Measurements from ENCODE around the gene GRIA3. TPM values are rescaled to one million over a fixed set of nuclear protein-coding genes. Genes with fewer than 3 reads are reported as not detected.

Gene GRIA3
- polyA plus RNA-seq, 1 of the 3 experiments (the other 2 are of a cell fraction) = 0.15 TPM

- Histone ChIP-seq H3K4me3 (ENCODE audit: low read depth in 2 of 2, low read length in 1 of 2) (no peak overlapping the region), H3F3A (replicated peaks; ENCODE audit: insufficient read depth) (peaks cover 16% of the 10 kb centered on the region), H3K9me2 (no peaks in the 10 kb centered on the region), H3K4me1 (ENCODE audit: control insufficient read depth in 1 of 2, insufficient read depth in 2 of 2, low read depth in 1 of 2, low read length in 1 of 2) (peaks cover 0 to 10% of the 10 kb centered on the region in 2 experiments; a peak in 1 of 4 replicates), H2AFZ (ENCODE audit: low read depth) (no peak overlapping the region), H3K9ac (no peak overlapping the region), H3K9me3 (no peaks in the 10 kb centered on the region), H3K27me3 (ENCODE audit: insufficient read depth) (no peaks in the 10 kb centered on the region), H3K27ac (ENCODE audit: low read depth in 2 of 2, low read length in 1 of 2) (no peak overlapping the region), H4K20me1 (ENCODE audit: insufficient read depth) (no peaks in the 10 kb centered on the region), H3K36me3 (replicated peaks in 1 of 2; ENCODE audit: control insufficient read depth in 1 of 2, insufficient read depth in 2 of 2, low read length in 1 of 2) (no peaks in the 10 kb centered on the region), H3K79me2 (ENCODE audit: insufficient read depth) (no peaks in the 10 kb centered on the region), H3K4me2 (no peak overlapping the region)
- CTCF ChIA-PET = interaction anchor here (0.9 to 2.5 kb wide), 19 partner anchors 8 to 1355 kb away, joined by 3 to 10 read pairs (median 4); no protein-coding TSS in a partner anchor
- 3% methylated on average over 1 of the region's 1 CpG for WGBS (ENCODE audit: low lambda C conversion rate)
- DNase-seq = peak; percentile 14
- POLR2A ChIA-PET = no interaction called here
- TF ChIP-seq CTCF (IDR thresholded peaks at IDR 0.05) (peak; percentile 83), POLR2AphosphoS5 (IDR thresholded peaks at IDR 0.05; ENCODE audit: low read depth, low read length) (no peak), FOXM1 (IDR thresholded peaks at IDR 0.05; ENCODE audit: low read depth) (no peak), TEAD4 (IDR thresholded peaks at IDR 0.05; ENCODE audit: borderline replicate concordance, insufficient read depth) (no peak), CHD2 (IDR thresholded peaks at IDR 0.05; ENCODE audit: low read length, partially characterized antibody) (no peak), RAD21 (IDR thresholded peaks at IDR 0.05; ENCODE audit: low read length) (peak; percentile 76), USF1 (IDR thresholded peaks at IDR 0.05; ENCODE audit: borderline replicate concordance, low read depth) (no peak), FOSL2 (IDR thresholded peaks at IDR 0.05; ENCODE audit: borderline replicate concordance, low read depth) (no peak), YY1 (IDR thresholded peaks at IDR 0.05; ENCODE audit: low read depth) (no peak), RXRA (IDR thresholded peaks at IDR 0.05; ENCODE audit: borderline replicate concordance, low read depth) (no peak), TAF1 (IDR thresholded peaks at IDR 0.05; ENCODE audit: borderline replicate concordance, low read depth, low read length) (no peak), REST (IDR thresholded peaks at IDR 0.05; ENCODE audit: low read depth, low read length) (no peak), SMC3 (IDR thresholded peaks at IDR 0.05; ENCODE audit: low read depth, low read length) (peak; percentile 61), ELF1 (IDR thresholded peaks at IDR 0.05) (no peak), NFIC (IDR thresholded peaks at IDR 0.05; ENCODE audit: borderline replicate concordance) (no peak), MEF2A (IDR thresholded peaks at IDR 0.05; ENCODE audit: borderline replicate concordance, low read depth) (no peak)
Observed at GRCh38 chrX:123422875-123423274, 238.8 kb downstream of the GRIA3 start.
